Trophoblast cell (in vitro differentiated cells and primary cell): ENCODE data around the gene PAM16.

ENCODE experiments used
- DNase-seq, 2 donors: peaks; one replicate each; pipeline ENCODE4 v3.0.0-alpha.2; 2016
- H2AFZ ChIP-seq: 2 replicates; pipeline ENCODE4 v1.6.1; 2013; ENCODE audit warnings: low read length, moderate library complexity, mild to moderate bottlenecking; ENCODE audit not compliant: insufficient read depth, poor library complexity
- H2AK5ac ChIP-seq: 2 replicates; pipeline ENCODE4 v1.6.1; 2013; ENCODE audit warnings: mild to moderate bottlenecking, low read length
- H2BK120ac ChIP-seq: 2 replicates; pipeline ENCODE4 v1.6.1; 2013; ENCODE audit warnings: low read length, mild to moderate bottlenecking, moderate library complexity; ENCODE audit not compliant: insufficient read depth, poor library complexity
- H2BK12ac ChIP-seq: 2 replicates; pipeline ENCODE4 v1.6.1; 2013; ENCODE audit warnings: mild to moderate bottlenecking, low read length, moderate library complexity
- H2BK5ac ChIP-seq: 2 replicates; pipeline ENCODE4 v1.6.1; 2013; ENCODE audit warnings: low read length, low read depth, moderate library complexity, mild to moderate bottlenecking; ENCODE audit not compliant: poor library complexity
- H3K14ac ChIP-seq: 2 replicates; pipeline ENCODE4 v1.6.1; 2013; ENCODE audit warnings: mild to moderate bottlenecking, low read length
- H3K18ac ChIP-seq: 2 replicates; pipeline ENCODE4 v1.6.1; 2013; ENCODE audit warnings: mild to moderate bottlenecking, low read length
- H3K23ac ChIP-seq: 2 replicates; pipeline ENCODE4 v1.6.1; 2013; ENCODE audit warnings: low read length
- H3K27ac ChIP-seq: 2 replicates; pipeline ENCODE4 v1.5.1; 2013; ENCODE audit warnings: low read depth, mild to moderate bottlenecking, inconsistent platforms, low read length, moderate library complexity
- H3K27me3 ChIP-seq: 2 replicates; pipeline ENCODE4 v1.6.1; 2013; ENCODE audit warnings: inconsistent platforms, mild to moderate bottlenecking, low read length, moderate library complexity; ENCODE audit not compliant: insufficient read depth
- H3K36me3 ChIP-seq, 2 experiments: 1 replicate in 1 of 2; 2 replicates in 1 of 2; pipeline ENCODE4 v1.6.1; 2013; ENCODE audit warnings: low read length in 2 of 2, mild to moderate bottlenecking in 2 of 2, moderate library complexity in 1 of 2; ENCODE audit not compliant: insufficient read depth in 2 of 2, control insufficient read depth in 1 of 2
- H3K4ac ChIP-seq: 2 replicates; pipeline ENCODE4 v1.6.1; 2013; ENCODE audit warnings: low read depth, mild to moderate bottlenecking, low read length, moderate library complexity
- H3K4me1 ChIP-seq, 2 experiments: 1 replicate in 1 of 2; 2 replicates in 1 of 2; pipeline ENCODE4 v1.6.1; 2013; ENCODE audit warnings: low read length in 2 of 2, mild to moderate bottlenecking in 2 of 2, moderate library complexity in 1 of 2; ENCODE audit not compliant: insufficient read depth in 2 of 2, control insufficient read depth in 1 of 2
- H3K4me2 ChIP-seq: 2 replicates; pipeline ENCODE4 v1.6.1; 2013; ENCODE audit warnings: inconsistent platforms, mild to moderate bottlenecking, low read length, moderate library complexity
- H3K4me3 ChIP-seq: 2 replicates; pipeline ENCODE4 v1.5.1; 2013; ENCODE audit warnings: mild to moderate bottlenecking, low read depth, low read length, inconsistent platforms
- H3K79me1 ChIP-seq: one replicate; pipeline ENCODE4 v1.6.1; 2013; ENCODE audit warnings: low read length
- H3K79me2 ChIP-seq: 2 replicates; pipeline ENCODE4 v1.6.1; 2013; ENCODE audit warnings: low read length, mild to moderate bottlenecking; ENCODE audit not compliant: control insufficient read depth, insufficient read depth, poor library complexity
- H3K9ac ChIP-seq: 2 replicates; pipeline ENCODE4 v1.6.1; 2013; ENCODE audit warnings: mild to moderate bottlenecking, low read length
- H3K9me3 ChIP-seq: 2 replicates; pipeline ENCODE4 v1.6.1; 2013; ENCODE audit warnings: low read depth, mild to moderate bottlenecking, control low read depth, inconsistent platforms, low read length; ENCODE audit not compliant: insufficient read depth
- H4K12ac ChIP-seq: 2 replicates; pipeline ENCODE4 v1.6.1; 2013; ENCODE audit warnings: low read depth, mild to moderate bottlenecking, low read length, moderate library complexity
- H4K8ac ChIP-seq: 2 replicates; pipeline ENCODE4 v1.6.1; 2013; ENCODE audit warnings: low read depth, mild to moderate bottlenecking, low read length, moderate library complexity
- H4K91ac ChIP-seq: one replicate; pipeline ENCODE4 v1.6.1; 2013; ENCODE audit warnings: low read depth, mild to moderate bottlenecking, low read length, moderate library complexity
- WGBS: extraction: QIAGEN DNeasy Blood & Tissue Kit; methylation state at CpG from one replicate; pipeline ENCODE4 v1.1.7; 2013; ENCODE audit warnings: missing lambda C conversion rate; ENCODE audit not compliant: insufficient read length, insufficient coverage; ENCODE audit errors: extremely low coverage; 5-methylcytosine and 5-hydroxymethylcytosine counted together

The PAM16 gene

GRCh38 chr16:4362476-4363135 is 11.5 kb upstream of the PAM16 start:
- H3K14ac ChIP-seq = no peak overlapping the region
- no peak overlapping the region for H3K27ac ChIP-seq
- peaks cover 6% of the 10 kb centered on the region for H3K9me3 ChIP-seq
- H4K12ac ChIP-seq = no peak overlapping the region
- no peak overlapping the region for H3K9ac ChIP-seq
- no peak overlapping the region for H3K23ac ChIP-seq
- no peak overlapping the region for H2AK5ac ChIP-seq
- H3K79me1 ChIP-seq = no peaks in the 10 kb centered on the region
- no peak overlapping the region for H2BK12ac ChIP-seq
- no peak overlapping the region for H3K4me3 ChIP-seq
- peaks cover 11 to 15% of the 10 kb centered on the region in 2 experiments for H3K4me1 ChIP-seq
- no peak overlapping the region for H3K4ac ChIP-seq
- no peak overlapping the region for H3K18ac ChIP-seq
- H2BK120ac ChIP-seq = no peak overlapping the region
- no peak overlapping the region for H2BK5ac ChIP-seq
- H3K27me3 ChIP-seq = no peaks in the 10 kb centered on the region
- no peak overlapping the region for H4K91ac ChIP-seq
- no peak overlapping the region for H2AFZ ChIP-seq
- WGBS = no CpG with 5 or more reads among the region's 19 CpGs
- H3K36me3 ChIP-seq = peaks cover 7 to 24% of the 10 kb centered on the region in 2 experiments
- H4K8ac ChIP-seq = no peak overlapping the region
- no peak overlapping the region for H3K4me2 ChIP-seq
- H3K79me2 ChIP-seq = no peaks in the 10 kb centered on the region
- no peak for DNase-seq

- Histone ChIP-seq H3K27ac (no peak overlapping the region), H3K4ac (no peak overlapping the region), H2AFZ (no peak overlapping the region), H3K79me1 (no peaks in the 10 kb centered on the region), H2AK5ac (no peak overlapping the region), H3K36me3 (peaks cover 7 to 24% of the 10 kb centered on the region in 2 experiments), H2BK5ac (no peak overlapping the region), H3K4me2 (no peak overlapping the region), H3K4me3 (no peak overlapping the region), H4K91ac (no peak overlapping the region), H3K27me3 (no peaks in the 10 kb centered on the region), H2BK12ac (no peak overlapping the region), H3K9me3 (peaks cover 6% of the 10 kb centered on the region), H4K8ac (no peak overlapping the region), H3K4me1 (peaks cover 6 to 11% of the 10 kb centered on the region in 2 experiments), H2BK120ac (no peak overlapping the region), H3K14ac (no peak overlapping the region), H4K12ac (no peak overlapping the region), H3K9ac (no peak overlapping the region), H3K79me2 (no peaks in the 10 kb centered on the region), H3K23ac (no peak overlapping the region), H3K18ac (no peak overlapping the region)
- no CpG with 5 or more reads among the region's 12 CpGs for WGBS
- DNase-seq = no peak
These were observed 10.8 kb upstream of the PAM16 start for GRCh38 chr16:4361944-4362311.

- Histone ChIP-seq H3K79me2 (no peaks in the 10 kb centered on the region), H3K36me3 (peaks cover 7 to 26% of the 10 kb centered on the region in 2 experiments), H3K4me3 (no peak overlapping the region), H3K4ac (no peak overlapping the region), H3K4me2 (no peak overlapping the region), H3K4me1 (peaks cover 2 to 6% of the 10 kb centered on the region in 2 experiments), H3K27ac (no peak overlapping the region), H3K14ac (no peak overlapping the region), H3K9ac (no peak overlapping the region), H4K8ac (no peak overlapping the region), H4K12ac (no peak overlapping the region), H3K23ac (no peak overlapping the region), H3K9me3 (peaks cover 6% of the 10 kb centered on the region), H4K91ac (peak overlapping the region; percentile 28), H3K18ac (no peak overlapping the region), H2BK5ac (no peak overlapping the region), H2BK120ac (no peak overlapping the region), H2AK5ac (no peak overlapping the region), H3K27me3 (no peaks in the 10 kb centered on the region), H2BK12ac (no peak overlapping the region), H2AFZ (no peak overlapping the region), H3K79me1 (no peaks in the 10 kb centered on the region)
- no CpG with 5 or more reads among the region's 28 CpGs for WGBS
- DNase-seq = no peak
These were observed 10.2 kb upstream of the PAM16 start for GRCh38 chr16:4361033-4361943.

- no peak overlapping the region for H2BK120ac ChIP-seq
- peak in 1 of 2 donors; percentile 52 for DNase-seq
- no peak overlapping the region for H3K27ac ChIP-seq
- H4K91ac ChIP-seq = peak overlapping the region; percentile 28
- no peaks in the 10 kb centered on the region for H3K79me1 ChIP-seq
- H3K36me3 ChIP-seq = peaks cover 7 to 26% of the 10 kb centered on the region in 2 experiments
- WGBS = no CpG with 5 or more reads among the region's 11 CpGs
- H3K9me3 ChIP-seq = peaks cover 4% of the 10 kb centered on the region
- no peak overlapping the region for H4K12ac ChIP-seq
- H3K9ac ChIP-seq = no peak overlapping the region
- no peak overlapping the region for H3K4me3 ChIP-seq
- no peak overlapping the region for H3K4ac ChIP-seq
- H3K18ac ChIP-seq = no peak overlapping the region
- H2BK5ac ChIP-seq = no peak overlapping the region
- H3K4me2 ChIP-seq = no peak overlapping the region
- H2BK12ac ChIP-seq = no peak overlapping the region
- H3K14ac ChIP-seq = no peak overlapping the region
- no peak overlapping the region for H4K8ac ChIP-seq
- H3K27me3 ChIP-seq = no peaks in the 10 kb centered on the region
- no peak overlapping the region for H2AK5ac ChIP-seq
- peaks cover 2 to 6% of the 10 kb centered on the region in 2 experiments for H3K4me1 ChIP-seq
- no peak overlapping the region for H3K23ac ChIP-seq
- no peaks in the 10 kb centered on the region for H3K79me2 ChIP-seq
- no peak overlapping the region for H2AFZ ChIP-seq
These were observed 9.5 kb upstream of the PAM16 start for GRCh38 chr16:4360538-4361021.
